Right lobe of liver (tissue), 4 donors: ENCODE results near the gene CLDN14.

ENCODE experiments used
- CTCF ChIP-seq, 4 donors: fragments of 200-600 bp in 3 of 4; fragments of 450-650 bp in 1 of 4; IDR thresholded peaks; one replicate each; pipeline versions ENCODE4 v1.5.1 to v1.8.0; 2016 to 2022; ENCODE audit warnings: antibody characterized with exemption in 4 of 4, mild to moderate bottlenecking in 2 of 4
- POLR2A ChIP-seq: fragments of 450-650 bp; IDR thresholded peaks from one replicate; pipeline ENCODE4 v1.6.1; 2017; ENCODE audit warnings: antibody characterized with exemption, mild to moderate bottlenecking
- donor health status: DM: no; HTN: no; CAD: no.
- donor health status: DM: no; HTN: no; CAD: no.
- donor health status: DM: no; HTN: yes; CAD: no.

GRCh38 chr21:36489103-36489775 lies 9.3 kb upstream of the CLDN14 start:
- TF ChIP-seq POLR2A, result no peak
- no peak for TF ChIP-seq CTCF (IDR thresholded peaks at IDR 0.05)
